Liver (tissue), 3 donors: ENCODE results near the gene STMN1.

ENCODE experiments used
- EGR1 ChIP-seq, 2 donors: IDR thresholded peaks; 2 replicates each; pipeline ENCODE4 v1.6.1; 2016 to 2018; ENCODE audit warnings: antibody characterized with exemption in 2 of 2, low read depth in 2 of 2
- GABPA ChIP-seq, 2 donors: IDR thresholded peaks in 1 of 2; conservative IDR thresholded peaks in 1 of 2; 2 replicates each; pipeline ENCODE4 v1.6.1; 2016; ENCODE audit warnings: antibody characterized with exemption in 2 of 2, mild to moderate bottlenecking in 1 of 2, moderate library complexity in 1 of 2
- REST ChIP-seq: IDR thresholded peaks from 2 replicates; pipeline ENCODE4 v1.6.1; 2016; ENCODE audit warnings: antibody characterized with exemption, mild to moderate bottlenecking
- RXRA ChIP-seq, 2 donors: IDR thresholded peaks; 2 replicates each; pipeline ENCODE4 v1.6.1; 2017 to 2018; ENCODE audit warnings: antibody characterized with exemption in 2 of 2, mild to moderate bottlenecking in 1 of 2
- SP1 ChIP-seq: IDR thresholded peaks from 2 replicates; pipeline ENCODE4 v1.6.1; 2018; ENCODE audit warnings: antibody characterized with exemption, mild to moderate bottlenecking
- YY1 ChIP-seq: IDR thresholded peaks from 2 replicates; pipeline ENCODE4 v1.6.1; 2016; ENCODE audit warnings: antibody characterized with exemption, mild to moderate bottlenecking
- TF ChIP-seq, protein P1 (sequence below): fragments of 150-350 bp; IDR thresholded peaks from 2 replicates; pipeline ENCODE4 v1.5.1; 2017; ENCODE audit warnings: improper control_type of control experiment, low read depth, low read length; ENCODE audit not compliant: missing input control
- TF ChIP-seq, protein P2 (sequence below): IDR thresholded peaks from 2 replicates; pipeline ENCODE4 v1.6.1; 2016; ENCODE audit warnings: antibody characterized with exemption
- donor health status: healthy.
- donor health status: healthy.

GRCh38 chr1:25902462-25902861, 3.8 kb downstream of the STMN1 start:
- TF ChIP-seq, protein P1, sequence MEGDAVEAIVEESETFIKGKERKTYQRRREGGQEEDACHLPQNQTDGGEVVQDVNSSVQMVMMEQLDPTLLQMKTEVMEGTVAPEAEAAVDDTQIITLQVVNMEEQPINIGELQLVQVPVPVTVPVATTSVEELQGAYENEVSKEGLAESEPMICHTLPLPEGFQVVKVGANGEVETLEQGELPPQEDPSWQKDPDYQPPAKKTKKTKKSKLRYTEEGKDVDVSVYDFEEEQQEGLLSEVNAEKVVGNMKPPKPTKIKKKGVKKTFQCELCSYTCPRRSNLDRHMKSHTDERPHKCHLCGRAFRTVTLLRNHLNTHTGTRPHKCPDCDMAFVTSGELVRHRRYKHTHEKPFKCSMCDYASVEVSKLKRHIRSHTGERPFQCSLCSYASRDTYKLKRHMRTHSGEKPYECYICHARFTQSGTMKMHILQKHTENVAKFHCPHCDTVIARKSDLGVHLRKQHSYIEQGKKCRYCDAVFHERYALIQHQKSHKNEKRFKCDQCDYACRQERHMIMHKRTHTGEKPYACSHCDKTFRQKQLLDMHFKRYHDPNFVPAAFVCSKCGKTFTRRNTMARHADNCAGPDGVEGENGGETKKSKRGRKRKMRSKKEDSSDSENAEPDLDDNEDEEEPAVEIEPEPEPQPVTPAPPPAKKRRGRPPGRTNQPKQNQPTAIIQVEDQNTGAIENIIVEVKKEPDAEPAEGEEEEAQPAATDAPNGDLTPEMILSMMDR, result no peak
- no peak for TF ChIP-seq GABPA (IDR thresholded peaks at IDR 0.05 in 1 of 2, conservative IDR thresholded peaks at IDR 0.05 in 1 of 2)
- TF ChIP-seq REST, result no peak
- TF ChIP-seq YY1, result no peak
- TF ChIP-seq EGR1 (IDR thresholded peaks at IDR 0.05; ENCODE audit: low read depth in 2 of 2), result no peak
- no peak for TF ChIP-seq RXRA (IDR thresholded peaks at IDR 0.05)
- TF ChIP-seq, protein P2, sequence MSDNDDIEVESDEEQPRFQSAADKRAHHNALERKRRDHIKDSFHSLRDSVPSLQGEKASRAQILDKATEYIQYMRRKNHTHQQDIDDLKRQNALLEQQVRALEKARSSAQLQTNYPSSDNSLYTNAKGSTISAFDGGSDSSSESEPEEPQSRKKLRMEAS, result no peak
- TF ChIP-seq SP1, result no peak
